HG02885 (cell line): ENCODE measurements around the gene PSMC4.

ENCODE experiments used
- ATAC-seq: cut with Tn5 transposase; IDR thresholded peaks from one replicate; pipeline ENCODE4 v1.9.1; 2021; ENCODE audit warnings: mild to moderate bottlenecking; ENCODE audit not compliant: unreplicated experiment, poor library complexity

The PSMC4 gene

GRCh38 chr19:39970675-39971379, at the start of gene PSMC4:
Gene PSMC4 (plus strand): TSS chr19:39971165. CDS start chr19:39971203, 38 bp downstream.
- peak; percentile 96 for ATAC-seq

GRCh38 chr19:39923862-39924261, 47.1 kb upstream of the PSMC4 start:
- no peak for ATAC-seq

GRCh38 chr19:39924389-39924788, 46.6 kb upstream of the PSMC4 start:
- no peak for ATAC-seq

- no peak for ATAC-seq
Measured at GRCh38 chr19:39924952-39925351, 46.0 kb upstream of the PSMC4 start.

- ATAC-seq = no peak
Measured at GRCh38 chr19:39926170-39926760, 44.7 kb upstream of the PSMC4 start.

GRCh38 chr19:39927076-39927475, 43.9 kb upstream of the PSMC4 start:
- no peak for ATAC-seq

- no peak for ATAC-seq
Measured at GRCh38 chr19:39927524-39928356, 43.2 kb upstream of the PSMC4 start.

GRCh38 chr19:39928357-39928725, 42.6 kb upstream of the PSMC4 start:
- no peak for ATAC-seq

- ATAC-seq = no peak
Measured at GRCh38 chr19:39929750-39930149, 41.2 kb upstream of the PSMC4 start.

GRCh38 chr19:39934584-39935363, 36.2 kb upstream of the PSMC4 start, which contains the start of gene FCGBP:
Gene FCGBP (minus strand): TSS chr19:39934634.
- ATAC-seq = no peak

- no peak for ATAC-seq
Measured at GRCh38 chr19:39935364-39935661, 35.7 kb upstream of the PSMC4 start.

- no peak for ATAC-seq
Measured at GRCh38 chr19:39936020-39936419, 34.9 kb upstream of the PSMC4 start.

GRCh38 chr19:39936622-39937021, 34.3 kb upstream of the PSMC4 start:
- no peak for ATAC-seq

- no peak for ATAC-seq
Measured at GRCh38 chr19:39937094-39937720, 33.8 kb upstream of the PSMC4 start.

GRCh38 chr19:39937787-39938186, 33.2 kb upstream of the PSMC4 start:
- no peak for ATAC-seq

- ATAC-seq = no peak
Measured at GRCh38 chr19:39939556-39939955, 31.4 kb upstream of the PSMC4 start.

GRCh38 chr19:39940221-39940833, 30.6 kb upstream of the PSMC4 start:
- no peak for ATAC-seq

GRCh38 chr19:39941151-39941550, 29.8 kb upstream of the PSMC4 start:
- no peak for ATAC-seq

GRCh38 chr19:39941615-39942365, 29.2 kb upstream of the PSMC4 start:
- peak; percentile 66 for ATAC-seq
